NCI-H1092 (cell line): ENCODE data around the gene SLC38A2.
A peak's percentile ranks its signal among the peaks of the same experiment; 100 is the strongest.
"Not testable (repeated sequence)": the region's sequence is repeated elsewhere in the genome, so short reads cannot be mapped to it uniquely, and the experiment has no call there.

ENCODE experiments used
- DNase-seq: peaks from one replicate; lab custom pipeline; 2025; lab: John Stamatoyannopoulos, UW

Gene SLC38A2

DNA sequence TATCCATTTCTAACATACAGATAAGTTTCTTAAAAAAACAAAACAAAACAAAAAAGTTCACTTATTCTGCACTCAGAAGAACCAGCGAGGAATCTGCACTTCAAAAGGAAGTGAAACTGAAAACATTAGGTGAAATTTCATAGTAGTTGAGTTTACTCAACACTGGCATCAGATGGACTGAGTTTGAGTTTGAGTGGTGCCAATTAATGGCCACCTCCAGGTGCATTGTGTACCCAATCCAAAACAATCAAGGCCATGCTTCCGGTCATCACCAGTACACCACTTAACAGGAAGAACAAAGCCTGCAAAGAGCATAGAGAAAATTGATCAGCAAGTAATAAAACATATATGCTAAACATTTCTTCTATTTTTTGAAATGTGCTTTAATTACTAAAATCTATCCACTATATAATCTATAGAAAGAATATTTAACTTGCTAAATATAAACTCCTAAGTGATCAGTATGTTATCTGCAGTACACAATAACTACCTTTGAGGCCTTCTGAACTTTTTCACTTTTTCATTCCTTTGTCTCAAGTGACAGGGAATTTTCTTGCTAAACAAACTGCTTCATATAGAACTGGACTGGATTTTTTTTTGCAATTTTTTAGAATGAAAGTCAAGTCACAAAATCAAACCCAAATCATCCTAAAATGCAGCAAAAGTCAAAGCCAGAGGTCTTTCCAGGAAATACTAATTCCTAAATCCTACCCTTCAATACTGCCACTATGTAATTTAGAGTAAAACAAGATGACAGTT is 11.5 kb downstream of the SLC38A2 start:
- no peak for DNase-seq

DNA sequence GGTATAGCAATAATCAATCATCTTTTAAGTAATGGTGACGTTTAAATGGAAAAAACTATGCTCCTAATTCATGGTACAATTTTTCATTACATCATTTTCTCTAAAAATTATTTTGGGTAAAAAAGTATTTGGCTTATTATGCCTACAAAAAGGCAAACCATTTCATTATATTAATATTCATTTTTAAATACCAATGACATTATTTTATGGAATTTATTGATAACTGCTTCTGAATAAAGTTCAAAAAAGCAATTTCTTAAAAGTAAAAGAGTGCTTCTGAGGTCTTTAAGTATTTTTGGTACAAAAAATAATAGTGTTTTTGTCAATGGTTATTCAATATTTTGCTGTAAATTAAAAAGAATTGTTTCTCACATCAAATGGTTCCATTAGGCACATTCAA is 12.2 kb downstream of the SLC38A2 start:
- no peak for DNase-seq

DNA sequence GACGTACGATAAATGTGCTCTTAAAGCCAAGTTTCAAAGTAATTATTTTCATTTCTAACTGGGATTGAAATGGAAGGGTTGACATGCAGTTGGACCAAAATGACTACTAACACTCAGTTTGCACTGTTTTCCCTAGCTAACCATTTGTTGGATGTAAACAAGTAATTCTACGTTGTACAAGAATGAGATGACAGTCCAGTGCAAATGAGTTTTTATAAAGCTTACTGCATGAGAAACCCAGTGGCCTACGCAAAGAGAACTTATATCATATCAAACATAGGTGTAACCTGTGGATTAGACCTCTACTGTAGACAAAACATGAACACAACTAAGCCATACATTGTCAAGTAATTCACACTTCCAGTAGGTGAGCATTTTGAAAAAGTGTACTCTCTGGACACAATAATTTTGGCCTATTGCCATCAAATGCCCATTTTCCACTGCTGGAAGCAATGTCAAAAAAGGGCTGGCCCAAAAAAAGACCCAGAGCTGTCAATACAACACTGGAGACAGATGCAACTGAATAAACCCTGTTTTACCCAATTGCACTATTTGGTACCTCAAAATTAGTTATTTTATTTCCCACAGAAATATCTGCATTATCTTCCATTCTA is 12.8 kb downstream of the SLC38A2 start:
- DNase-seq, result no peak

DNA sequence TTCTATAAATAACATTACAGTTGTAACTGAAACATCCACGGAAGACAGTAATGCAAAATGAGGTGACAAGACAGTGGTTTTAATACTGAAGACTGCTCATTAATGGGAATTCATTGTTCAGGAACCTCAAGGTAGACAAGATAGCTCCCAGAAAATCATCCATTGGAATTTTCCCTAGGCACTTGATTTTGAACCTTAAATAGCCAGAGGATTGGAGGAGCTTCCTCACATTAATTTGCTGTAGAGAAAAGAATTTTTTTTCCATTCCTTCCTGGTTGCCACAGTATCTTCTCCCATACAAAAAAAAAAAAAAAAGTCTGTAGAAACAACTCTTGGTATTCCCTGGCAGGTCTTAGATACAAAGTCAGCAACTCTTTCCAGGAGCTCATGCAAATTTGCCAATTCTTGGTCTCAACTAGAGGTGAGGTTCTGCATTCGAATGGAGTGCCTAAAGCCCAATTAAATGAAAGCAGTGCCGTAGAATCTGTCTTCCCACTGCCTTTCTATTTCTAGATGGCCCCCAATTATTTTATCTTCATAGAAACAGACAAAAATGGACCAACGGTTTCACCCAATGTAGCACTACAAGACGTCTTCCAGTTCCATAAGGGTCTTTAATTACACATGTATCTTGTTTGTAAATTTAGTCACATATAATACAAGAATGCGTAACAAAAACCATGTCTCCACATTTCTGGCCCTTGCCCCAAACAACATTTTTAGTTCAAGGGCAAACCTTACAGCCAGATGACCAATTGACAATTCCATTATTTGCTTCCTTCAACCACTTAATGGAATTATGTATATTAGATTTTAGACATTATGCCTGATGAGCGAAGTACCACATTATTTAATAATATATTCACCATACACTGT is 13.5 kb downstream of the SLC38A2 start:
- DNase-seq, result no peak

DNA sequence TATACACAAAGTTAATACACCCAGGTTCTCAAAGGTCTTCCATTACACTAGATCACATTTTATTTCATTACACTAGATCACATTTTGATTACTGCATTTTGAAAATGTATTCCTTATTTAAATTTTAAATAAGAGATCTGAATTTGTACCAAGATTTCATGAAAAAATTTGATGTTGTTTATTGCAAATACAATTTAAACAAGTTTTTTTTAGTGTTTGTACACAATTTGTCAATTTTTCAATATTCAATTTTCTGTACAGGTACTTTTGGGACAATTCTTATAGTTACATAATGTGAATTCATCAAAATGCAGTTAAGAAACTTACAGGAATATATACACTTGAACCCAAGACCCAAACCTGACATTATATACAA is 14.3 kb downstream of the SLC38A2 start:
- no peak for DNase-seq

DNA sequence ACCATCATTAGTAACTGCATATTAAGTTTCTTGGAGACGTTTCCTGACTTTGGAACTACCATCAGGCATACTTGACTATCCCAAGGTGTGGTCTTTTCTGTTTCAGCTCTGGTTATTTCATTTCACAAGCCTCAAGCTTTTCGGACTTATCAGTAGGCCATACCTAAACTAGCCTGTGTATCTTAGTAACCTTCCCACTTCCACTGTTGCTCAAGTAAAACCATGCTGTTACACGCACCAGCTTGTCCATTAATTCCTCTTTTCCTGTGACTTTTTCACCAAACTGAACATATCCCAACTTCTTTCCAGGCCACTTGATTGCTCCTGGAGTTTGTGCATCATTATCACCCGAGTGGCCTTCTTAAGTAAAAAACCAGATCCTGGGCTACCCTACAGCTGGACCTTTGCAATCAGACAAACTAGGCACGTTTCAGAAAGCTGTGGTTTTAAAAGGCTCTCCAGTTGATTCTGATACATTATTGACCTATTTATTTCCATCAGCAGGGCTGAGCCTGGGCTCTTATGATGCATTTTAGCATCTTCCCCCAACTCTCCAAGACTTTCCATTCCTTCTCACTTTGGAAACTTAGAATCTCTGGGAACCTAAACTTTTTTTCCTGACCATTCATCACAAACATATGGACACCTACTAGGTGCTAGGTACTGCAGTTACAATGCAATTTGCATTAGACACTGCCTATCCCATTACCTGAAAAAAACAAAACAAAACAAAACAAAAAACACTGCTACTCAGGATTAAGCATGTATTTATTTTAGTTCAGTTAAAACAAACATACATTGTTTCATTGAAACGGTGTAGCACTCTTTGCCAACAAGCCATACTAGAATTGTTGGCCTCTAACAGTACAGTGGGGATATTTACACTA is 14.9 kb downstream of the SLC38A2 start:
- DNase-seq, result no peak

DNA sequence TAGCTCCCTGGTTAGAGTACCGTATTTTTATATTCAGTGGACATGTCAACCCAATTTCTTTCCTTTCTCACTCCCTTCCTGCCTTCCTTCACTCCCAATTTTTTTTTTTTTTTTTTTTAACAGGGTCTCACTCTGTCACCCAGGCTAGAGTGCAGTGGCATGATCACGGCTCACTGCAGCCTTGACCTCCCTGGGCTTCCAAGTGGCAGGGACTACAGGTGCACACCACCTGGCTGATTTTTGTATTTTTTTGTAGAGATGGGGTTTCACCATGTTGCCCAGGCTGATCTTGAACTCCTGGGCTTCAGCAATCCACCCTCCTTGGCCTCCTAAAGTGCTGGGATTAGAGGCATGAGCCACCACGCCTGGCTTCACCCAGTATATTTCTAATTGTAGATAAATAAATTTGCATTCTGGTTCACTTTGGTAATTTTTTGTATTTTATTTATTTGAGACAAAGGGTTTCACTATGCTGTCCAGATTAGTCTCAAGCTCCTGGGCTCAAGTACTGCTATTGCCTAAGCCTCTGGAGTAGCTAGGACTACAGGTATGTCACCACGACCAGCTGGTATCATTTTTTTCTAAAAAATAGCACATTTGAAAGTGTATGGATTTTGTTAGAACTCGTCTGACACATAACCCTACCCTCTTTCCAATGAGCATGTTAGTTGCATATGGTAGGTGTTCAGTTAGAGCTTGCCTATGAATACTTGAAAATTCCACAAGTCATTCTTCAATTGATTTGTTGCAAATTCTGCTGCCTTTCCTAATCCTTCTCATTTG is 15.7 kb downstream of the SLC38A2 start:
- DNase-seq, result no peak

DNA sequence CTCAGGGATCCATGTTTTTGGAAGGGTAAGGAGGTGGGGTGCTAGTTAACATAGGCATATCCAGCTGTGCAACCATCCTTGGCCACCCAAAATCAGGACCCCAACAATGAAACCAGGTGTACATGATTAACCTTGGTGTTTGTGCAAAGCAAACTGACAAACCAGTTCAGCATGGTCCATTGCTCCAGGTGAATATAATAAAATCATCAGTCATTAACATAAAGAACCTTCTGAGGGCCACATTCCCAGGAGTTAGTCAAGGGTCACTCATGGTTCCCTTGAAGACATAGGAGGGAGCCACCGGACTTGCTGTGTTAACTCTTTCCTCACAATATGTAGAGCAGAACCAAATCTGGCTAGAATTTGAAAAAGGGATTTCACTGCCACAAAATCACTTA is 17.8 kb downstream of the SLC38A2 start:
- no peak for DNase-seq

DNA sequence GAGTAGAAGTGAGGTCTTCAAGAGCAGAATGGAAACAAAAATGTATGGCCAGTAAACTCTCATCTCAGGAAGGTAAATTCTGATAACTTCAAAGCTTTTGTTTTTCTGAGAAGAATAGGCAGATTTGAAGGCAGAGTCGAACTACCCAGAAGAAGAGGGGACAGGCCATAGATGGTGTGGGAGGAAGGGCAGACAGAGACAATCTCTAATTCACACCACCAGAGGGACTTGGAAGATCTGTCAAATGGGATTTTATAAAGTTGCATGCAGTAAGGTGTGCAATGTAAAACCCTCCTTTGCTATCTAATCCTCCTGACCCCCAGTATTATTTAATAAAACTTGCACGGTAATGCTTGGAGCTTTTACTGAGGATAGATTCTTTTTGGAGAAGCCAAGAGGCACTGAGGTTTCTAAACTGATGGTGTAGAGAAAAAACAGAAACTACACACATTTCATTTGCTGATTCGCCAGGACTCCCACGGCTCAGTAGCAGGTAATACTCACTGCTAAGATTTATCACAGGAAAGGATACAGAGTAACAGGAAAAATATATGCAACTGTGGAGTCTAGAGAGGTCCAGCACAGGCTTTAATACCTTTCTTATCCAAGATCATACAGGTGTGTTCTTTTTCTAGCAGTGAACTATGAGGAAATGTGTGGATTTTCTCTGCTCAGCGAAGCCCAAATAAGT is 18.3 kb downstream of the SLC38A2 start:
- DNase-seq, result no peak

DNA sequence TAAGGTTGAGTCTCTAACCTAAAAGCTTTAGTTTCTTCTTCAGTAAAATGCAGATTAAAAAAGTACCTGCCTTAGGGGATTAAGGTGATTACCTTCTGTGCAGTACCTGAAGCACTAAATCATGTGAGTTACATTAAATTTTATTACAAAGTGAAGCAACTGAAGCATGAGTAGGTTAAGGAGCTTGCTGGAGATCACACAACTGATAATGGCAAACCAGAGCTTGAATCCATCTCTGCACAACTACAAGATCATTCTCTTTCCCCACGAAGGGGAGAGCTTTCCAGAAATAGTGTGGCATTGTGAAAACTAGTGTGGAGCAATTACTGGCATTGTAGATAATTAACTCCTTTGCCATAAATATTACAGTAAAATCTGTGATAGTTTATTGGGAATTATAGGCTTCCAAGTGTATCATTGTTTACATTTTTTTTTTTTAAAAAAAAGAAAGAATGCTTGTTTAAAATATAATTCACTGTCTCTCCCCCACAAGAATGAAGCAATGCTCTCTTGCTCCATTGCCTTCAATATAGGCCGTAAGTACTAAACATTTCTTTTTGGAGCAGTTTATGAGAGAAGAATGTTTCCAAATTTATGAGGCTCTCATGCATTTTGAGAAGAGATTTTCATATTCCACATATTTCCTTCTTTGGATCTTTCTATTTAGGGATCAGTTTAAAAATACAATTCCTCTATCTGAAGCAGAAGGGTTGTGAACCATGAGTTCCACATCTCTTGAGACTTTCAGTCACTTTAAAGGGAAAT is 20.5 kb downstream of the SLC38A2 start:
- no peak for DNase-seq

DNA sequence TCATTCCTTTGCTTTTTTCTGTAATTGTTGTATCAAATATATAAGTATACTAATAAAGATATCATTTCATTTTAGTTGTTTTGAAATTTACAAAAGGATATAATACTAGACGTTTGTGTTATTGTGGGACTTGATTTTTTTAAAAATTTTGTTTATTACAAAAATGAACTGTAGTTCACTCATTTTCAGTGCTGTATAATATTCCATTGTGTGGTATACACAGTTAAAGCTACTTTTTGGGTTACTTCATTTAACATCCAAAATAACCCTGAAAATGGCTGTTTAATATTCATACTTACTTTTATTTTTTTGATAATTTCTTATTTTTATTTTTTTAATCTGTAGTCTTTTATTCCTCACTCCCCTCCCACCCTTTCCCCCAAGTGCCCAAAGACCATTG is 21.4 kb downstream of the SLC38A2 start:
- DNase-seq, result no peak

DNA sequence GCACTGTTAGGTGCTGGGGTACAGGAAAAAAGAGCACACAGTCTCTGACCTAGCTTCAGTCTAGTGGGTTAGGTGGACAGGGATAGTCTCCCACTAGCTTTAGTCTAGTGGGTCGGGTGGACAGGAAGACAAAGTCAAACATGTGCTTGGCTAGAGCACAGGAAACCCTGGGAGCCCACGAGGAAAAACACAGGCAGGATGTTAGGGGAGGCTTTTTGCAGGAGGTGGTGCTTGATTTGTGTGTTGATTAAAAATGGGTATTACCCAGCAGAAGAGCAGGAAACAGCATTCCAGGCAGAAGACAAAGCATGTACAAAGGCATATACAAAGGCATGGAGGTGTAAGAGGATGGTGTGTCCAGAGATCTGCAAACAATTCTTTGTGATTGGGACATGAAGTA is 23.3 kb downstream of the SLC38A2 start:
- no peak for DNase-seq

DNA sequence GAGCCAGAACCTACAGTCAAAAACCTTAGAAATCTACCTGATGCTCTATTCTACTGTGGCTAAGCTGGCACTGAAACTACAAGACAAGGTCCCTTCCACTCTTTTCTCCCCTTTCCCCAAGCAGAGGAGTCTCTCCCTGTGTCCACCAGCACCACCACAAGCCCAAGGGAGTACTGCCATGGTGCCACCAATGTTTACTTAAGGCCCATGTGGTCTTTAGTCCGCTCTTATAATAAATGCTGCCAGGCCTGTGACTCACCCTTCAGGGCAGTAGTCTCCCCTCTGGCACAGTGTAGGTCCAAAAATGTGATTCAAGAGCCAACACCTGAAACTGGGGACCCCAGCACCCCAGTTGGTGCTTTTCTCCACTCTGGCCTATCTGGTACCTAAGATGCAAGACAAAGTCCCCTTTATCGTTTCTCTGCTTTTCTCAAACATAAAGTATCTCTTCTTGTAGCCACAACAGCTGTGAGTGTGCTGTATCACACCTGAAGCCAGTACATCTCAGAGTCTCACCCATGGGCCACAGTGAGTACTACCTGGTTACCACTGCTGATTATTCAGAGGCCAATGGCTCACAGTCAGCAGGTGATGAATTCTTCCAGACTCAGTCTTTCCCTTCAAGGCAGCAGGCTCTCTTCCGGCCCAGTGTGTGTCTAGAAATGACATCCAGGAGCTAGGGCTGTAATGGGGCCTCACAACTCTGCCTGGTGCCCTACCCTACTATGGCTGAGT is 29.3 kb downstream of the SLC38A2 start:
- DNase-seq, result no peak

DNA sequence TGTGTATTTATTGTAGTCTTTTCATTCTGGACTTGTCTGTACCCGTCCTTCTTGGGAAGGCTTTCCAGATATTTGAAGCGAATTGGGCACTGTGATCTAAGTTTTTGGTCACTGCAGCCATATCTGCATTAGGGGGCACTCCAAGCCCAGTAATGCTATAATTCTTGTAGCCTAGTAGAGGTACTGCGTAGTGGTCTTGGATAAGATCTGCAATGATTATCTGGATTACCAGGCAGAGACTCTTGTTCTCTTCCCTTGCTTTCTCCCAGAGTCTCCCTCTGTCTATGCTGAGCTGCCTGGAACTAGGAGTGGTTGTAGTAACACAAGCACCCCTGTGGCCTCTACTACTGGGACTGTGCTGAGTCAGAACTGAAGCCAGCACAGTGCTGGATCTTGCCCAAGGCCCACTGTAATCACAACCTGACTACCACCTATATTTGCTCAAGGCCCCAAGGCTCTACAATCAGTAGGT is 30.0 kb downstream of the SLC38A2 start:
- peak; percentile 3 for DNase-seq

DNA sequence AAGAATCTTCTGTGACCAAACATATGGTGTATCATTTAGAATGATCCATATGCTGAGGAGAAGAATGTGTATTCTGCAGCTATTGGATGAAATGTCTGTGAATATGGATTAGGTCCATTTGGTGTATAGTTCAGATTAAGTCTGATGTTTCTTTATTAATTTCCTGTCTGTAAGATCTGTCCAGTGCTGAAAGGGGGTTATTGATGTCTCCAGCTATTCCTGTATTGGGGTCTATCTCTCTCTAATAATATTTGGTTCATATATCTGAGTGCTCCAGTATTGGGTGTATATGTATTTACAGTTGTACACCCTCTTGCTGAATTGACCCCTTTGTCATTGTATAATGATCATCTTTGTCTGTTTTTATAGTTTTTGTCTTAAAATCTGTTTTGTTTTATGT is 33.5 kb downstream of the SLC38A2 start:
- no peak for DNase-seq

DNA sequence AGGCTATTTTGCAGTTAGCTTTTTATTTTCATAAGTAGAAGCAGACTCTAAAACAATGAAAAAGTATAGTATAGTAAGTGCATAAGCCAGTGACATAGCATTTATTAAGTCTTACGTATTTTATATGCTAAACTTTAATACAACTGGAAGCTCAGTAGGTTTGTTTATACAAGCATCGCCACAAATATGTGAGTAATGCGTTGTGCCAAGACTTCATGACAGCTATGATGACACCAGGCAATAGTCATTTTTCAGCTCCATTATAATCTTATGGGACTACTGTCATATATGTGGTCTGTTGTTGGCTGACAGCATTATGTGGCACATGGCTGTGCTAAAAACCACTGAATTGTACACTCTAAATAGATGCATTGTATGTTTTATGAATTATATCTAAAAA is 40.3 kb downstream of the SLC38A2 start:
- no peak for DNase-seq

DNA sequence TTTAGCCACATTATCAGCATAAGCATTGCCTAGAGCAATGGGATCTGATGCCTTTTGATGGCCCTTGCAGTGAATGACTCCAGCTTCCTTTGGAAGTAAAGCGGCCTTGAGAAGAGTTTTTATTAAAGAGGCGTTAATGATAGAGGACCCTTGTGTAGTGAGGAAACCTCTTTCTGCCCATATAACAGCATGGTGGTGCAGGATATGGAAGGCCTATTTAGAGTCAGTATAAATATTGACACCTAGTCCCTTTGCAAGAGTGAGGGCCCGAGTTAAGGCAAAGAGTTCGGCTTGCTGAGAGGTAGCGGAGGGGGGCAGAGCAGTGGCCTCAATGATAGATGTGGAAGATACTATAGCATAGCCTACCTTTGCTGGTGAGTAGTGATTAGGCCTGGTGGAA is 47.5 kb downstream of the SLC38A2 start:
- not testable (repeated sequence) for DNase-seq

DNA sequence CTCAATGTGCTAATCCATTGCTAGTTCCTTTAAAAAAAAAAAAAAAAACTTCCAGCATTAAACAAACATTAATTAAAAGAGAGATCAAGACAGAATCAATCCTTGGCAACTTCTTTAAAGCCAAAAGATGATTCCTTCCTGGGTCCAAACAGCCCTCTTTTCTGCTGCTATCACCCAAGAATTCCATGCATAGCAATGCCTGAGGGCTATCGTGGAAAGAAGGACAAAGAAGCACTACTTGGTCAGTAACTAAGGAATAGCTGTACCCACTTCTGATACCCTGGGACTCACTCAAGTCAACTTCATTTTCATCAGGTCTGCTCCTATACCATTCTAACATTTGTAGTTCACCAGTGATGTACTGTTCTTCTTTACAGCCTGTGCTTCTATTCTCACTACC is 51.8 kb downstream of the SLC38A2 start:
- no peak for DNase-seq

DNA sequence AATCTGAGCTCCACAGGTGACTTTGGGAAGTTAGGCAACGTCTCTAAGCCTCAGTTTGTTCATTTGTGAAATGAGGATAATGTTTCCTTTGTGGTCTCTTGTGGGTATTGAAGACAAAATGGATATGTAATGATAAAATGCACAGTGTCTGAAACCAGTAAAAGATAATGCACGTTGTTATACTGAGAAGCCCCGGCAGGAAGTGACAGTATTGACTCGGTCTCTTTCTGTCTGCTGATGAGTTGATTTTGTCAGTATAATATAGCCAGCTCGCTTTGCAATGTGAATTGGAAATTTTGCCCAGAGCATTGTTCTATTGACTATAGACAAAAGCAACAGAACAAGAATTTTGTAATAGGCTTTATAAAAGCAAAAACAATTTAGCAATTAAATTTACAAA is 54.5 kb downstream of the SLC38A2 start:
- DNase-seq, result no peak
